Activated CD4-positive, alpha-beta T cell treated with anti-CD3 and anti-CD28 coated beads, Interleukin-2, Interleukin-6, amounts not matched to agents 100 ng/mL and 50 ng/mL, durations not matched to agents 16 hours and 8 hours (primary cell): ENCODE results near the gene SPRR2B.
A peak's percentile ranks its signal among the peaks of the same experiment; 100 is the strongest.
"Not testable (repeated sequence)": the region's sequence is repeated elsewhere in the genome, so short reads cannot be mapped to it uniquely, and the experiment has no call there.

Source experiments
- DNase-seq: peaks from one replicate; pipeline ENCODE4 v3.0.0-alpha.2; 2020

Gene SPRR2B

DNA sequence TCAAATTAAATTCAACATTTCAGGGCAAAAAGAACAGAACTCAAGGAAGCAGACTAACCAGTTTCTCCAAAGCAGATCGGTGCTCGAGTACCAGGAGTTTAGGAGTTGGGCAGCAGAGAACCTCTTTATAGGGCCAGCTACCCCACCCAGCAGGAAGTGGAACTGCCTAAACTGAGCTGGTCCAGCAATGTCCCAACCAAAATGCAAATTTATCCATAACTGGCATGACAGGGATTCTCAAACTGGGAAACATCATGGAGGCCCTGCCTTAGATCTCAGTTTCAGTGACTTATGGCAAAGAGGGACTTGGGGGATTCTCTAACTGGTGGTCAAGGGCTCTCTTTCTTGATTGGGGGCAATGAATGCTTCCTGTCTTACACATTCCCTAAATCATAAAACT lies at the start of gene SPRR2B:
Gene SPRR2B, minus strand, starts transcription at position 101 of the 400 bp plus-strand sequence. CDS start 772 bp downstream, outside the sequence.
- no peak for DNase-seq

DNA sequence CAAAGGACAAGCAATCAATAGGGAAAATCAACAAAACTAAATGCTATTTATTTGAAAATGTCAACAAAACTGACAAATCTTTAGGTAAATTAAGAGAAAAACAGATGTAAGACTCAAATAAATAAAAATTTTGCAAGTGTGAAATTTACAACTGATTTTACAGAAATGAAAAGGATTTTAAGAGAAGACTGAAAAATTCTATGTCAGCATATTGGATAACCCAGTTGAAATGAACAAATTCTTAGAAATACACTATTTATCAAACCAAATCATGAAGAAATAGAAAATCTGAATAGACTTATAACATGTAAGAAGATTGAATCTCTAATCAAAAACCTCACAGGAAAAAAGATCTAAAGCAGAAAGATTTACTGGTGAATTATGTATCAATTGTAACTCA lies 49.5 kb upstream of the SPRR2B start:
- no peak for DNase-seq

DNA sequence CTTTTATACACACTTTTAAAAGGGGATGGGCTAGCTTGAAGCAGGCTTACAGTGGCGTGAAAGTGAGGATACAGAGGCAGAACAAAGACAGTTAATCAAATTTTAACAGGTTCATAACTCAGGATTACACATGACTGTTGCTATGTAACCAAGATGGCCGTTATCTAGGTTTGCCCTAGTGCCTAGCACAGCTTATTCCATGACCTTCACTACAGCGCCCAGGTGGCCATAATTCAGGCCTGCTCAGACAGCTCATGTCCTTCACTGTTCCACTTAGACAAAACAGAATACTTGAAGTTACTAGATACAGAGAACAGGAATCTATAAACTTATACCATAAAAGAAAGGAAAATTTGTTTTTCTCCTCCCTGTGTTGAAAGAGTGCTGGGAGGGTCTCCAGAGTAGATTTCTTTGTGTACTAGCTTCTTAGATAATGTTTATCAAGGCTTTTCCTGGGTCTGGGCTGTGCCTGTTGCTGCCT lies 48.1 kb upstream of the SPRR2B start:
- no peak for DNase-seq

DNA sequence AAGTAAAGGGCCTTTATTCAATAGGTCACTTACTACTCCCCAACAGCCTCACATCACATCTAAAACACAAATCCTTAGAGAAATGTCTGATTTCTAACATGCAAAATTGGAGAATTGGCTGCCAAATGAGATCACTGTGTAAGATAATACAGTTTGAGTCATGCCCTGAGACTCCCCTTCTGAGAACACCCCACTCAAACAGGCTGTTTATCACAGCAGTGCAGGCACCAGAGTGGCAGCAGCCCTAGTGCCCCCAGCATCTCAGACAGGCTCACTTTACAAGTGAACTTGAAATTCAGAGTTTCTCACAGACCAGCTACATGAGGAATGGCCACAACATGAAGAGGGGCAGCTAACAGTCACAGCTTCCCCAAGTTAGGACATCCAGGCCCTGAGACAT lies 43.9 kb upstream of the SPRR2B start:
- not testable (repeated sequence) for DNase-seq

DNA sequence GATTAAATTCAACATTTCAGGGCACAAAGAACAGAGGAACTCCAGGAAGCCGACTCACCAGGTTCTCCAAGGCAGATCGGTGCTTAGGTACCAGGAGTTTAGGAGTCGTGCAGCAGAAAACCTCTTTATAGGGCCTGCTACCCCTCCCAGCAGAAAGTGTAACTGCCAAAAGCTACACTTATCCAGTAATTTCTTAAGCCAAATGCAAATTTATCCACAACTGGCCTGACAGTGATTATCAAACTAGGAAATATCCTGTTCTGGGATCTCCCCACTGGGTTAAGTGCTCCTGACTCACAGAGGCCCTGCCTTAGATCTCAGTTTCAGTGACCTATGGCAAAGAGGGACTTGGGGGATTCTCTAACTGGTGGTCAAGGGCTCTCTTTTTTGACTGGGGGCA lies 42.0 kb upstream of the SPRR2B start, which contains the start of gene SPRR2F:
Gene SPRR2F, minus strand, starts transcription at position 101 of the 400 bp plus-strand sequence. CDS start 783 bp downstream, outside the sequence.
- DNase-seq, result no peak

DNA sequence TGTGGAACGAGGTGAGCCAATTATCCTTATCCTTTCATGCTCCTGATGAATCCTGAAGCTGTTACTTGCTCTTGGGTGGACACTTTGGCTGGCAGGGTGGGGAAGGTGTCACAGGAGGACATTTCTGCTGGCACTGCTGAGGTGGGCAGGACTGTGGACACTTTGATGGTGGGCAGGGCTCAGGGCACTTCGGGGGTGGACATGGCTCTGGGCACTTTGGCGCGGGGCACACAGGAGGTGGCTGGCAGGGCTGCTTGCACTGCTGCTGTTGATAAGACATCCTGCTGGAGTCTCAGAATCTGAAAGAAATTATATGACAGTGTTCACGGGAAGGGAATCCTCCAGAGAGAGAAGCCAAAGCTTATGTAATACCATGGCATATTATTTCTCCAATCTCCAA lies 41.0 kb upstream of the SPRR2B start:
- not testable (repeated sequence) for DNase-seq

DNA sequence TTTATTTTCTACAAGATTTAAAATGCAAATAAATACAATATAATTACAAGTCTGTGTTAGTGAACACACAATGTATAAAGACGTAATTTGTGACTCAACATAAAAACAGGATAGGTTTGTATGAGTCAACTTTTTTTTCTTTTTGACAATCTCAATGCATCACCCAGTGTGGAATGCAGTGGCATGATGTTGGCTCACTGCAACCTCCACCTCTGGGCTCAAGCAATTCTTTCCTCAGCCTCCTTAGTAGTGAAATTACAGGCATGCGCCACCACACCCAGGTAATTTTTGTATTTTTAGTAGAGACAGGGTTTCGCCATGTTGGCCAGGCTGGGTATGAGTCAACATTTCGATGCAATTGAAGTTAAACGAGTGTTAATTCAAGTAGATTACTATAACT lies 28.8 kb upstream of the SPRR2B start:
- DNase-seq, result peak; percentile 32

DNA sequence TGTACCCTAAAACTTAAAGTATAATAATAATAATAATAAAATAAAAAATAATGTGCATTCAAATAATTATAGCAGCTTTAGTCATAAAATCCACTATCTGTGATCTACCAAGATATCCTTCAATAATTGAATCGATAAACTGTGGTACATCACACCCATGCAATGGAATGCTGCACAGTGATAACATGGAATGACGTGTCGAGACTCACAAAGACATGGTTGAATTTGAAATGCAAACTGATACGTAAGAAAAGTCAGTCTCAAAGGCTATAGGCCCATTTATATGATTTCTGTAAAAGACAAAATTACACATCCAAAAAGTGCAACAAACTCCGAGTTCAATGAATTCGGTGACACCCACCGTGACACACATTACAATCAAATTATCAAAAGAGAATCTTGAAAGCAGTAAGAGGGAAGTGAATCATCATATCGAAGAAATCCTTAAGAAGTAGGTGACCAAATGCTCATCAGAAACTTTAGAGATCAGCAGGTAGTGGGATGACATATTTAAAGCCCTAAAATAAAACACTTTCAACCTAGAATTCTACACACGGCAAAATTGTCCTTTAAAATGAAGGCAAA lies 28.1 kb upstream of the SPRR2B start:
- DNase-seq, result no peak

DNA sequence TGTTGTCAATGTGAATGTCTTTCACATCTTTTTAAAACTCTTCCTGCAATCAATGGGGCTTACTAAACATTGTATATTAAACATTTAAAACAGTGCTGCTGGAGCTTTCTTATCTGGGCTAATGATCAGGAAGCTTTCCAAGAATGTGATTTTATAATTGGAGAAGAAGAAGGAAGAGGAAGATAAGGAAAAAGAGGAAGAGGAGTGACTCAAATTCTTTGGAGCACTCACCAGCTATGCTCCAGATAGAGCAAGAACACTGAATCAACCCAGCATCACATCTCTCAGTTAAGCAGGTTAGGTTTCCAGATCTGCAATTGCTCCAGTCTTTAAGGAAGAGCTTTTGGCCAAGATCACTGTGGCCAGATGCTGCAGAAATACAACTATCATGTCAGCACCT lies 24.4 kb upstream of the SPRR2B start:
- no peak for DNase-seq

DNA sequence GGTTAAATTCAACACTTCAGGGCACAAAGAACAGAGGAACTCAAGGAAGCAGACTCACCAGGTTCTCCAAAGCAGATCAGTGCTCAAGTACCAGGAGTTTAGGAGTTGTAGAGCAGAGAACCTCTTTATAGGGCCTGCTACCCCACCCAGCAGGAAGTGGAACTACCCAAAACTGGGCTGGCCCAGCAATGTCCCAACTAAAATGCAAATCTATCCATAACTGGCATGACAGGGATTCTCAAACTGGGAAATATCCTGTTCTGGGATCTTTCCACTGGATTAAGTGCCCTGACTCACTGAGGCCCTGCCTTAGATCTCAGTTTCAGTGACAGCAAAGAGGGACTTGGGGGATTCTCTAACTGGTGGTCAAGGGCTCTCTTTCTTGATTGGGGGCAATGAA lies 23.0 kb upstream of the SPRR2B start, which contains the start of gene SPRR2E:
Gene SPRR2E, minus strand, starts transcription at position 101 of the 400 bp plus-strand sequence. CDS start 775 bp downstream, outside the sequence.
- no peak for DNase-seq

DNA sequence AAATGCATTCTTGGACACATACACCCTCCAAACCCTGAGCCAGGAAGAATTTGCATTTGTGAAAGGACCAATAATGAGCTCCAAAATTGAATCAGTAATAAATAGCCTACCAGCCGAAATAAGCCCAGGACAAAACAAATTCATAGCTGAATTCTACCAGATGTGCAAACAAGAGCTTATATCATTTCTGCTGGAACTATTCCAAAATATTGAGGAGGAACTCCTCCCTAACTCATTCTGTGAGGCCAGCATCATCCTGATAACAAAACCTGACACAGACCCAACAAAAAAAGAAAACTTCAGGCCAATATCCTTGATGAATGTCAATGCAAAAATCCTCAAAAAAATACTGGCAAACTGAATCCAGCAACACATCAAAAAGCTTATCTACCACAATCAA lies 16.2 kb upstream of the SPRR2B start:
- DNase-seq, result no peak

DNA sequence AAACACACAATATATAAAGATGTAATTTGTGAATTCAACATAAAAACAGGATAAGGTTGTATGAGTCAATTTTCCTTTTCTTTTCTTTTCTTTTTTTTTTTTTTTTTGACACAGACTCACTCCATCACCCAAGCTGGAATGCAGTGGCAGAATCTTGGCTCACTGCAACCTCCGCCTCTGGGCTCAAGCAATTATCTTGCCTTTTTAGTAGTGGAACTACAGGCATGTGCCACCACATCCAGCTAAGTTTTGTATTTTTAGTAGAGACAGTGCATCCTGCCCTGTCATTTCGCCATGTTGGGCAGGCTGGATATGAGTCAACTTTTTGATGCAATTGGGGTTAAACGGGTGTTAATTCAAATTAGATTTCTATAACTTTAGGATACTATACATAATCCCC lies 10.3 kb upstream of the SPRR2B start:
- DNase-seq, result no peak

DNA sequence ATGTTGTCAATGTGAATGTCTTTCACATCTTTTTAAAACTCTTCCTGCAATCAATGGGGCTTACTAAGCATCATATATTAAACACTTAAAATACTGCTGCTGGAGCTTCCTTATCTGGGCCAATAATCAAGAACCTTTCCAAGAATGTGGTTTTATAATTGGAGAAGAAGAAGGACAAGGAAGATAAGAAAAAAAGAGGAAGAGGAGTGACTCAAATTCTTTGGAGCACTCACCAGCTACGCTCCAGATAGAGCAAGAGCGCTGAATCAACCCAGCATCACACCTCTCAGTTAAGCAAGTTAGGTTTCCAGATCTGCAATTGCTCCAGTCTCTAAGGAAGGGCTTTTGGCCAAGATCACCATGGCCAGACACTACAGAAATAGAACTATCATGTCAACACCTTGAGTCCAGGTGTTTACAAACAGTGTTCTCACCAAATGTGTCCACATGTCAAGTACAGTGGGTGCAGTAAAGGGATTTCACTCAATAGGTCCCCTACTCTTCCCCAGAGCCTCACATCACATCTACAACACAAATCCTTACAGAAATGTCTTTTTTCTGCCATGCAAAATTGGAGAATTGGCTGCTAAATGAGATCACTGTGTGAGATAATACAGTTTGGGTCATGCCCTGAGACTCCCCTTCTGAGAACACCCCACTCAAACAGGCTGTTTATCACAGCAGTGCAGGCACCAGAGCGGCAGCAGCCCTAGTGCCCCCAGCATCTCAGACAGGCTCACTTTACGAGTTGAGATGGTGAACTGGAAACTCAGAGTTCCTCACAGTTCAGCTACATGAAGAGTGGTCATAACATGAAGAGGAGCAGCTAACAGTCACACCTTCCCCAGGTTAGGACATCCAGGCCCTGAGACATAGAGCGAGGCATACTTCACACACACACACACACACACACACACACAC lies 1.7 kb upstream of the SPRR2B start:
- DNase-seq, result no peak

DNA sequence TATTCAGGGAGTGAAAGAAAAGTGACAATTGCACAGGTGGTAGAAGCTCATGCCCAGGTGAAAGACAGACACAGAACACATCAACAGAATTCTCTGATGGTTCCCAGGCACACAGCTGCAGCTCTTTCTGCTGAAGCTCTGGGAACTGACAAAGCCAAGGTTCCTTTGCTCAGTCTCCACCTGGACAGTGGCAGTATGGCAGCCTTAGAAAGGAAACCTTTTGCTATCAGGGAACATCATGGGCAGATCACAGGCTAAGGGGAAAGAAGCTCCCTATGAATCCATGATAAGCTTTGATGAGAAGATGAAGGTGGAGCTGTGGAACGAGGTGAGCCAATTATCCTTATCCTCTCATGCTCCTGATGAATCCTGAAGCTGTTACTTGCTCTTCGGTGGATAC lies 1.2 kb downstream of the SPRR2B start:
- DNase-seq, result no peak

DNA sequence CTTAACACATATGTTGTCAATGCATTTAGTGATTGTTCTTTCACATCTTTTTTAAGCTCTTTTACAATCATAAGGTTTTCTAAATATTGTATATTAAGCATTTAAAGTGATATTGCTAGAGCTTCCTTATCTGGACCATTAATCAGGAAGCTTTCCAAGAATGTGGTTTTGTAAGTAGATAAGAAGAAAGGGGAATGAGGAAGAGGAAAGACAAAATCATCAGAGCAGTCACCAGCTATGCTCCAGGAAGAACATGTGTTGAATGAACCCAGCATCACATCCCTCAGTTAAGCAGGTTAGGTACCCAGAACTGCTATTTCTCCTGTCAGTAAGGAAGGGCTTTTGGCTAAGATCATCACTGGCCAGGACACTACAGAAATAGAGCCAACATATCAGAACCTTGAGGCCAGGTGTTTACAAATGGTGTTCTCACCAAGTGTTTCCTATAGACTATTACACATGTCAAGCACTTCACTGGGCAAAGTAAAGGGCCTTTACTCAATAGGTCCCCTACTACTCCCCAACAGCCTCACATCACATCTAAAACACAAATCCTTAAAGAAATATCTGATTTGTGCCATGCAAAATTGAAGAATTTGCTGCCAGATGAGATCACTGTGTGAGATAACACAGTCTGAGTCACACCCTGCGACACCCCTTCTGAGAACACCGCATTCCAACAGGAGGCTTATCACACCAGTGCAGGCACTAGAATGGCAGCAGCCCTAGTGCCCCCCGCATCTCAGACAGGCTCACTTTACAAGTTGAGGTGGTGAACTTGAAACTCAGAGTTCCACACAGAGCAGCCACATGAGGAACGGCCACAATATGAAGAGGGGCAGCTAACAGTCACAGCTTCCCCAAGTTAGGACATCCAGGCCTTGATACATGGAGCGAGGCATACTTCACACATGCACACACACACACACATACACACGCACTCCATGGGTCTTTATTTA lies 12.3 kb downstream of the SPRR2B start:
- no peak for DNase-seq

DNA sequence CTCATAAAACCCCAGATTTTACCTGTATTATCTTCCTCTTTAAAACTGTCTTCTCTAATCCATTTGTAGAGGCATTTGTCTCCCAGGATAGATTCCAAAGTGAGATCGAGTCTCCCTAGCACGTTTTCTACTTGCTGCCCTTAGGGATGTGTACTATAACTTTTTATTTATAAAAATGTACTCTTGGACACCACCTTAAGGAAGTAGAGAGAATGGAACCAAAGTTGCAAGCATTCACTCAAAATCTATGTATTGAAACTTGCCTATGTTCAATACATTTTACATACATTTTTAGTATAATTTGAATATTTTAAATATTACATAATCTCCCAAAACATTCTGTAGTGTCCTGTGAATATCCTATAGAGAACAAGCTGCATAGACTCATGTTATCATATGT lies 13.3 kb downstream of the SPRR2B start:
- no peak for DNase-seq

DNA sequence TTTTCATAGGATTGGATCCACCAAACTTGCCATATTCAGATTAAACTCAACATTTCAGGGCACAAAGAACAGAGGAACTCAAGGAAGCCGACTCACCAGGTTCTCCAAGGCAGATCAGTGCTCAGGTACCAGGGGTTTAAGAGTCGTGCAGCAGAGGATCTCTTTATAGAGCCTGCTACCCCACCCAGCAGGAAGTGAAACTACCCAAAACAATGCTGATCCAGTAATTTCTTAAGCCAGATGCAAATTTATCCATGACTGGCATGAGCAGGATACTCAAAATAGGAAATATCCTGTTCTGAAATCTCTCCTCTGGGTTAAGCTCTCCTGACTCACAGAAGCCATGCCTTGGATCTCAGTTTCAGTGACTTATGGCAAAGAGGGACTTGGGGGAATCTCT lies 14.0 kb downstream of the SPRR2B start, which contains the start of gene SPRR2A:
Gene SPRR2A, minus strand, starts transcription at position 138 of the 400 bp plus-strand sequence. CDS start 777 bp downstream, outside the sequence.
- DNase-seq, result no peak

DNA sequence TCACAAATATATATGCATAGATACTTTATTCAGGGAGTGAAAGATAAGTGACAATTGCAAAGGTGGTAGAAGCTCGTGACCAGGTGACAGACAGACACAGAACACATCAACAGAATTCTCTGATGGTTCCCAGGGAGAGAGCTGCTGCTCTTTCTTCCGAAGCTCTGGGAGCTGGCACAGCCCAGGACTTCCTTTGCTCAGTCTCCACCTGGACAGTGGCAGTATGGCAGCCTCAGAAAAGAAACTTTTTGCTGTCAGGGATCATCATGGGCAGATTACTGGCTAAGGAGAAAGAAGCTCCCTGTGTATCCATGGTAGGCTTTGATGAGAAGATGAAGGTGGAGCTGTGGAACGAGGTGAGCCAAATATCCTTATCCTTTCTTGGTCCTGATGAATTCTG lies 15.3 kb downstream of the SPRR2B start:
- not testable (repeated sequence) for DNase-seq

DNA sequence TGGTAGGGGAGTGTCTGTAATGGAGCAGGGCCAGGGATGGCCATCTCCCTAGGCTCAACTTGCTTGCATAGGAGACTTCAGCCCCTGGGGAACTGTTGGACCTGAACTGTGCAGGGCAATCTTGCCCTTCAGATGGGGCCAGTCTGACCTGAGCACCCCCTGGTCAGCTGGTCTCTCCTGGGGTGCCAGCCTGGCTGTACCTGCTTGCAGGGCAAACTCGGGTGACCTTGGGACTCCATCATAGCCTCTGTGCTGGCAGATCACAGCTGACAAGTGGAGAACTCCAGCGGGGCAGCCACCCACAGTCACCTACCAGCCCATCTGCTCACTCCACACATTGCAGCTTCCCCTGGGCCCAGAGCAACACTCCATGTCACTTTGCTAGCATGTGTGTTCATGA lies 22.2 kb downstream of the SPRR2B start:
- DNase-seq, result no peak

DNA sequence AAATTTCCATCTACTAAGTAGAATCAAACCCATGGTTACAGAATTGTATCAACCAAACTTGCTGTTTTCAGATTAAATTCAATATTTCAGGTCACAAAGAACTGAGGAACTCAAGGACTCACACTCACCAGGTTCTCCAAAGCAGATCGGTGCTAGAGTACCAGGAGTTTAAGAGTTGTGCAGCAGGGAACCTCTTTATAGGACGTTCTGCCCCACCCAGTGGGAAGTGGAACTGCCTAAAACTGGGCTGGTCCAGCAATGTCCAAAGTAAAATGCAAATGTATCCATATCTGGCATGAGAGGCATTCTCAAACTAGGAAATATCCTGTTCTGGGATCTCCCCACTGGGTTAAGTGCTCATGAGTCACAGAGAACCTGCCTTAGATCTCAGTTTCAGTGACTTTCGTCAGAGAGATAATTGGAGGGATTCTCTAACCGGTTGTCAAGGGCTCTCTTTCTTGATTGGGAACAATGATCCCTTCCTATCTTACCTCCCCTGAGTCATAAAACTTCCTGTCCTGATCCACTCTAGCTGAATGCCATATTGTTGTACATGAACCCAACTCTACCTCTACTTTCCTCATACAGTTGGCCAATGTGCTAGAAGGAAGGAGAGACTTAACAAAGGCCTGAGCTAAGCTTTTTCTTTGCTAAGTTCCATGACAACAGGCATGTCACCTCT lies 30.3 kb downstream of the SPRR2B start, which contains the start of gene SPRR2D:
Gene SPRR2D, minus strand, starts transcription at position 171 of the 682 bp plus-strand sequence. CDS start 774 bp downstream, outside the sequence.
- DNase-seq, result no peak

DNA sequence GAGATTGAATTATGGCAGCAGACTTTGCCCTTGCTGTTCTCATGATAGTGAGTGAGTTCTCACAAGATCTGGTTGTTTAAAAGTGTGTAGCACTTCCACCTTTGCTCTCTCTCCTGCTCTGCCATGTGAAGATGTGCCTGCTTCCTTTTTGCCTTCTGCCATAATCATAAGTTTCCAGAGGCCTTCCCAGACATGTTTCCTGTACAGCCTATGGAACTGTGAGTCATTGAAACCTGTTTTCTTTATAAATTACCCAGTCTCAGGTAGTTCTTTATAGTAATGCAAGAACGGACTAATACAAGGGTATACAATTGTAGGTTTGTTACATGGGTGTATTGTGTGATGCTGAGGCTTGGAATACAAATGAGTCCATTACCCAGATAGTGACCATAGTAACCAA lies 36.2 kb downstream of the SPRR2B start:
- DNase-seq, result no peak
